ENCODE measurements around the gene CNTN4.

DNA sequence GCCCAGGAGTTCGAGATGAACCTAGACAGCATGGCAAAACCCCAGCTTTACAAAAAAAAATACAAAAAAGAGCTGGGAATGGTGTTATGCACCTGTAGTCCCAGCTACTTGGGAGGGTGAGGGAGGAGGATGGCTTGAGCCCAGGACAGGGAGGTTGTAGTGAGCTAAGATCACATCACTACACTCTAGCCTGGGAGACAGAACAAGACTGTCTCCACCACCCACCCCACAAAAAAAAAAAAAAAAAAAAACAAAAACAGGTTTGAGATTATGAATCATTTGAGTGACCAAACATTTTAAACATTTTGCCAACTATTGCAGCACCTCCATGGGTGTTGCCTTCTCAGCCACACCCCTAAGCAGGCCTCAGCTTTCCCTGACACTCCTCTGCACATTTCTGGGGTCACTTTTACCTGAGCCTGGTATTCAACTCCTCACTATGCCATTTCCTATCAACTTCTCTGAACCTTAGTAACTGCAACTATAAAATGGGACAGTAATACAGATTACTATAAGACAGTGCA is 969.8 kb downstream of the CNTN4 start:
- TF ChIP-seq, protein P1, sequence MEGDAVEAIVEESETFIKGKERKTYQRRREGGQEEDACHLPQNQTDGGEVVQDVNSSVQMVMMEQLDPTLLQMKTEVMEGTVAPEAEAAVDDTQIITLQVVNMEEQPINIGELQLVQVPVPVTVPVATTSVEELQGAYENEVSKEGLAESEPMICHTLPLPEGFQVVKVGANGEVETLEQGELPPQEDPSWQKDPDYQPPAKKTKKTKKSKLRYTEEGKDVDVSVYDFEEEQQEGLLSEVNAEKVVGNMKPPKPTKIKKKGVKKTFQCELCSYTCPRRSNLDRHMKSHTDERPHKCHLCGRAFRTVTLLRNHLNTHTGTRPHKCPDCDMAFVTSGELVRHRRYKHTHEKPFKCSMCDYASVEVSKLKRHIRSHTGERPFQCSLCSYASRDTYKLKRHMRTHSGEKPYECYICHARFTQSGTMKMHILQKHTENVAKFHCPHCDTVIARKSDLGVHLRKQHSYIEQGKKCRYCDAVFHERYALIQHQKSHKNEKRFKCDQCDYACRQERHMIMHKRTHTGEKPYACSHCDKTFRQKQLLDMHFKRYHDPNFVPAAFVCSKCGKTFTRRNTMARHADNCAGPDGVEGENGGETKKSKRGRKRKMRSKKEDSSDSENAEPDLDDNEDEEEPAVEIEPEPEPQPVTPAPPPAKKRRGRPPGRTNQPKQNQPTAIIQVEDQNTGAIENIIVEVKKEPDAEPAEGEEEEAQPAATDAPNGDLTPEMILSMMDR (IDR thresholded peaks at IDR 0.05; ENCODE audit: low read depth, low read length): no peak
- TF ChIP-seq EZH2phosphoT487 (IDR thresholded peaks at IDR 0.05; ENCODE audit: low read depth): no peak

All from OCI-LY3 (cell line).